ENCODE data around the gene TRIM22.
A peak's percentile ranks its signal among the peaks of the same experiment; 100 is the strongest.

Gene TRIM22

DNA sequence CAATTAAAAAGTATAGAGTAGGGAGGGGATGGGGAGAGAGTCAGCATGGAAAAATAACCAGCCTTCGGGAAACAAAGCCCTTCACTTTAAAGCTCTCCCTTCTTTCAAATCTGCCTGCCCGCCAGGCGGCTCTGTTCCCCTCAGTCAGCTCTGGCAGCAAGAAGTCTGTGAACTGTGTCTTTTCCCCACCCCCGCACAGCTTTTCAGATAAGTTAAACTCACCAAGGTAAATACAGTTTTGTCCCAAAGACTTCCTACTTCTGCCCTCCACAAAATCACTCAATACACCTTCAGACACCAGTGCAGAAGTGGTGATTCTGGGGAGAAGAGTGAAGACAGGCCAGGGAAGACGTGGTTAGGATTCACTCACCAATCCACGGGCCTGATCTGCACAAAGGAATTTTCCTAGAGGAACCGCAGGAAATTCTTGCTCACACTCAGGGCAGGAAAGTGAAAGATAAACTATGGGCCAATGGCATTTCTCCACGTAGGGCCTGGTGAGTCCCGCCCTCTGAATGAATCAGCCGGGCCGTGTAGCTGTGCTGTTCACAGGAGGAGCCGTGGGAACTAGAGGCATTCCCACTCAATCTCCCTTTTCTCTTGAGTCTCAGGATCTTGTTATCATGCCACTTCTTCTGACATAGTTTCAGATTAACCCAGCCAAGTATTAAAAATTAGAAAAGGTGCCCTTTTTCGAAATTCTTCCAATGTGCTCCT lies 4.8 kb upstream of the TRIM22 start, which contains the start of gene TRIM5:
Gene TRIM5, minus strand, starts transcription at position 429 of the 717 bp plus-strand sequence. CDS start 4,897 bp downstream, outside the sequence.
- peak within 1 kb of the TSS; percentile 97 for H3K4me2 ChIP-seq (ENCODE audit: low read depth, low read length)
- DNase-seq = peak; percentile 84
- peak within 1 kb of the TSS; percentile 94 for H2AFZ ChIP-seq (ENCODE audit: low read length)
- peak within 1 kb of the TSS; percentile 67; the same call in 1 of the 2 replicates for H3K27ac ChIP-seq (ENCODE audit: low read length)
- H4K20me1 ChIP-seq (ENCODE audit: insufficient read depth, low read length) = no peaks in the 10 kb centered on the region
- no peaks in the 10 kb centered on the region for H3K9me2 ChIP-seq (replicated peaks; ENCODE audit: insufficient read depth, low read length)
- H3K27me3 ChIP-seq (replicated peaks; ENCODE audit: insufficient read depth, low read length) = peaks cover 13% of the 10 kb centered on the region; the same call in 1 of the 2 replicates
- H3F3A ChIP-seq (ENCODE audit: insufficient read depth, low read length) = peaks cover 16% of the 10 kb centered on the region
- H3K79me2 ChIP-seq (ENCODE audit: low read length) = no peaks in the 10 kb centered on the region
- no peaks in the 10 kb centered on the region for H3K9me3 ChIP-seq (replicated peaks; ENCODE audit: insufficient read depth, low read length)
- H3K9ac ChIP-seq (ENCODE audit: low read length) = peak within 1 kb of the TSS; percentile 62
- 0 out of 2 replicates have a peak, but pooled peaks cover 4% of the 10 kb centered on the region for H3K4me1 ChIP-seq (ENCODE audit: low read length)
- no peak for TF ChIP-seq EZH2 (optimal IDR thresholded peaks at IDR 0.05; ENCODE audit: low read depth, low read length)
- TF ChIP-seq, protein P1, sequence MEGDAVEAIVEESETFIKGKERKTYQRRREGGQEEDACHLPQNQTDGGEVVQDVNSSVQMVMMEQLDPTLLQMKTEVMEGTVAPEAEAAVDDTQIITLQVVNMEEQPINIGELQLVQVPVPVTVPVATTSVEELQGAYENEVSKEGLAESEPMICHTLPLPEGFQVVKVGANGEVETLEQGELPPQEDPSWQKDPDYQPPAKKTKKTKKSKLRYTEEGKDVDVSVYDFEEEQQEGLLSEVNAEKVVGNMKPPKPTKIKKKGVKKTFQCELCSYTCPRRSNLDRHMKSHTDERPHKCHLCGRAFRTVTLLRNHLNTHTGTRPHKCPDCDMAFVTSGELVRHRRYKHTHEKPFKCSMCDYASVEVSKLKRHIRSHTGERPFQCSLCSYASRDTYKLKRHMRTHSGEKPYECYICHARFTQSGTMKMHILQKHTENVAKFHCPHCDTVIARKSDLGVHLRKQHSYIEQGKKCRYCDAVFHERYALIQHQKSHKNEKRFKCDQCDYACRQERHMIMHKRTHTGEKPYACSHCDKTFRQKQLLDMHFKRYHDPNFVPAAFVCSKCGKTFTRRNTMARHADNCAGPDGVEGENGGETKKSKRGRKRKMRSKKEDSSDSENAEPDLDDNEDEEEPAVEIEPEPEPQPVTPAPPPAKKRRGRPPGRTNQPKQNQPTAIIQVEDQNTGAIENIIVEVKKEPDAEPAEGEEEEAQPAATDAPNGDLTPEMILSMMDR (IDR thresholded peaks at IDR 0.05; ENCODE audit: low read length) = peak; percentile 59
- no peaks in the 10 kb centered on the region for H3K36me3 ChIP-seq (replicated peaks; ENCODE audit: insufficient read depth, low read length)
- peak within 1 kb of the TSS; percentile 77 for H3K4me3 ChIP-seq (ENCODE audit: low read length)

DNA sequence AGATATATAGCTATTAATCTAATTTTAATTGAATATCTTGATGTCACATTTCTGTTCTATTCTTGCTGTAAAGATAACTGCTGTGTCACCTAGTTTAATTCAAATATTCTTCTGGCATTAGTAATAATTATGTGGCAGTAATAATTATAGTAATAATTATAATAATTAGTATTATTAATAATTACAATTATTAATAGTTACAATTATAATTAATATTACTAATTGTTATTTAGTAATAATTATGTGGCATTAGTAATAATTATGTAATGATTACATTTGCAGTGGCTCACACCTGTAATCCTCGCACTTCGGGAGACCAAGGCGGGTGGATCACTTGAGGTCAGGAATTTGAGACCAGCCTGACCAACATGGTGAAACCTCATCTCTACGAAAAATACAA lies 3.2 kb upstream of the TRIM22 start:
- Histone ChIP-seq H3K9me2 (replicated peaks; ENCODE audit: insufficient read depth, low read length) (no peaks in the 10 kb centered on the region), H4K20me1 (ENCODE audit: insufficient read depth, low read length) (no peaks in the 10 kb centered on the region), H3F3A (ENCODE audit: insufficient read depth, low read length) (peaks cover 17% of the 10 kb centered on the region), H3K27me3 (replicated peaks; ENCODE audit: insufficient read depth, low read length) (peaks cover 27% of the 10 kb centered on the region), H3K36me3 (replicated peaks; ENCODE audit: insufficient read depth, low read length) (no peaks in the 10 kb centered on the region), H2AFZ (ENCODE audit: low read length) (no peak overlapping the region), H3K79me2 (ENCODE audit: low read length) (no peaks in the 10 kb centered on the region), H3K9ac (ENCODE audit: low read length) (no peak overlapping the region), H3K4me1 (ENCODE audit: low read length) (0 out of 2 replicates have a peak, but pooled peaks cover 4% of the 10 kb centered on the region), H3K9me3 (replicated peaks; ENCODE audit: insufficient read depth, low read length) (no peaks in the 10 kb centered on the region), H3K4me2 (ENCODE audit: low read depth, low read length) (no peak overlapping the region), H3K4me3 (ENCODE audit: low read length) (no peak overlapping the region), H3K27ac (ENCODE audit: low read length) (no peak overlapping the region)
- no peak for DNase-seq
- no peak for TF ChIP-seq EZH2 (optimal IDR thresholded peaks at IDR 0.05; ENCODE audit: low read depth, low read length)
- no peak for TF ChIP-seq EZH2phosphoT487 (IDR thresholded peaks at IDR 0.05; ENCODE audit: low read length)
- TF ChIP-seq, protein P1 (IDR thresholded peaks at IDR 0.05; ENCODE audit: low read length) = no peak

DNA sequence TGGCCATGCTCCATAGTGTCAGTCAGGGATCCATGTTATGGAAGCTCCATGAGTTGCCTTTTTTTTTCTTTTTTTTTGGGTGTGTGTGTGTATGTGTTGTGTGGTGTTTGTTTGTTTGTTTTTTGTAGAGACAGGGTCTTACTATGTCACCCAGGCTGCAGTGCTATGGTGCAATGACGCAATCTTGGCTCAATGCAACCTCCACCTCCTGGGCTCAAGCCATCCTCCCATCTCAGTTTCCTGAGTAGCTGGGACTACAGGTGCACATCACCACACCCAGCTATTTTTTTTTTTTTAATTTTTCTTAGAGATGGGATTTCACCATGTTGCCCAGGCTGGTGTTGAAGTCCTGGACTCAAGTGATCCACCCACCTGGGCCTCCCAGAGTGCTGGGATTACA lies 1.1 kb upstream of the TRIM22 start:
- H3K4me1 ChIP-seq (ENCODE audit: low read length) = 0 out of 2 replicates have a peak, but pooled peaks cover 4% of the 10 kb centered on the region
- TF ChIP-seq EZH2phosphoT487 (IDR thresholded peaks at IDR 0.05; ENCODE audit: low read length) (no peak), EZH2 (optimal IDR thresholded peaks at IDR 0.05; ENCODE audit: low read depth, low read length) (no peak)
- TF ChIP-seq, protein P1 (IDR thresholded peaks at IDR 0.05; ENCODE audit: low read length) = no peak
- H4K20me1 ChIP-seq (ENCODE audit: insufficient read depth, low read length) = no peaks in the 10 kb centered on the region
- no peak overlapping the region for H3K27ac ChIP-seq (ENCODE audit: low read length)
- H3K27me3 ChIP-seq (replicated peaks; ENCODE audit: insufficient read depth, low read length) = peaks cover 39% of the 10 kb centered on the region
- no peaks in the 10 kb centered on the region for H3K79me2 ChIP-seq (ENCODE audit: low read length)
- H3K9me3 ChIP-seq (replicated peaks; ENCODE audit: insufficient read depth, low read length) = no peaks in the 10 kb centered on the region
- H3K36me3 ChIP-seq (replicated peaks; ENCODE audit: insufficient read depth, low read length) = no peaks in the 10 kb centered on the region
- DNase-seq = no peak
- H2AFZ ChIP-seq (ENCODE audit: low read length) = no peak overlapping the region
- no peak overlapping the region for H3K4me2 ChIP-seq (ENCODE audit: low read depth, low read length)
- no peak overlapping the region for H3K4me3 ChIP-seq (ENCODE audit: low read length)
- H3F3A ChIP-seq (ENCODE audit: insufficient read depth, low read length) = peaks cover 17% of the 10 kb centered on the region
- no peaks in the 10 kb centered on the region for H3K9me2 ChIP-seq (replicated peaks; ENCODE audit: insufficient read depth, low read length)
- H3K9ac ChIP-seq (ENCODE audit: low read length) = no peak overlapping the region
